Measurements from ENCODE around the gene CACNA2D4.

- TF ChIP-seq, protein P1, sequence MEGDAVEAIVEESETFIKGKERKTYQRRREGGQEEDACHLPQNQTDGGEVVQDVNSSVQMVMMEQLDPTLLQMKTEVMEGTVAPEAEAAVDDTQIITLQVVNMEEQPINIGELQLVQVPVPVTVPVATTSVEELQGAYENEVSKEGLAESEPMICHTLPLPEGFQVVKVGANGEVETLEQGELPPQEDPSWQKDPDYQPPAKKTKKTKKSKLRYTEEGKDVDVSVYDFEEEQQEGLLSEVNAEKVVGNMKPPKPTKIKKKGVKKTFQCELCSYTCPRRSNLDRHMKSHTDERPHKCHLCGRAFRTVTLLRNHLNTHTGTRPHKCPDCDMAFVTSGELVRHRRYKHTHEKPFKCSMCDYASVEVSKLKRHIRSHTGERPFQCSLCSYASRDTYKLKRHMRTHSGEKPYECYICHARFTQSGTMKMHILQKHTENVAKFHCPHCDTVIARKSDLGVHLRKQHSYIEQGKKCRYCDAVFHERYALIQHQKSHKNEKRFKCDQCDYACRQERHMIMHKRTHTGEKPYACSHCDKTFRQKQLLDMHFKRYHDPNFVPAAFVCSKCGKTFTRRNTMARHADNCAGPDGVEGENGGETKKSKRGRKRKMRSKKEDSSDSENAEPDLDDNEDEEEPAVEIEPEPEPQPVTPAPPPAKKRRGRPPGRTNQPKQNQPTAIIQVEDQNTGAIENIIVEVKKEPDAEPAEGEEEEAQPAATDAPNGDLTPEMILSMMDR (IDR thresholded peaks at IDR 0.05 in 2 of 3, conservative IDR thresholded peaks at IDR 0.05 in 1 of 3; ENCODE audit: borderline replicate concordance in 1 of 3, insufficient read depth in 1 of 3, low read depth in 2 of 3, low read length in 2 of 3), result no peak
- TF ChIP-seq EZH2 (IDR thresholded peaks at IDR 0.05) (no peak), YY1 (IDR thresholded peaks at IDR 0.05; ENCODE audit: extremely low read depth, insufficient replicate concordance, low read depth, low read length) (no peak), POLR2AphosphoS5 (IDR thresholded peaks at IDR 0.05; ENCODE audit: low read depth, low read length) (no peak), ELF1 (IDR thresholded peaks at IDR 0.05; ENCODE audit: borderline replicate concordance, low read depth) (no peak), RAD21 (IDR thresholded peaks at IDR 0.05; ENCODE audit: low read depth) (no peak), CEBPB (IDR thresholded peaks at IDR 0.05; ENCODE audit: low read depth) (no peak), ZFX (IDR thresholded peaks at IDR 0.05) (no peak), SP1 (IDR thresholded peaks at IDR 0.05; ENCODE audit: low read depth) (no peak), SIN3A (IDR thresholded peaks at IDR 0.05; ENCODE audit: low read depth) (no peak), FOSL1 (IDR thresholded peaks at IDR 0.05; ENCODE audit: low read depth) (no peak)
Measured at GRCh38 chr12:1919284-1919683, 832 bp upstream of the CACNA2D4 start.
